OCI-LY7 (cell line): ENCODE measurements around the gene UGT1A10. TPM values are rescaled to one million over a fixed set of nuclear protein-coding genes. Genes with fewer than 3 reads are reported as not detected.

ENCODE experiments used
- BruUV-seq: library from RNA; stranded (reverse); fragments of 400-500 nt; replicated peaks from 2 replicates; lab custom pipeline; 2021; lab: Mats Ljungman, UMichigan
- CTCF ChIA-PET: fragments of 300-600 bp; sonication (Branson Sonifier 250); formaldehyde crosslinking; loops from one replicate; lab custom pipeline; 2022; ENCODE audit warnings: antibody characterized with exemption; ENCODE audit not compliant: unreplicated experiment; lab: Charles Lee
- POLR2A ChIA-PET: fragments of 300-600 bp; sonication (Branson Sonifier 250); formaldehyde crosslinking; loops from one replicate; lab custom pipeline; 2022; ENCODE audit warnings: antibody characterized with exemption; lab: Charles Lee
- DNase-seq: peaks from one replicate; pipeline ENCODE4 v3.0.0-alpha.2; 2015; ENCODE audit warnings: low spot score
- H2AFZ ChIP-seq: fragments of 200-600 bp; sonication (generic), shearing (Covaris generic); 2 replicates; pipeline ENCODE4 v1.6.1; 2014; ENCODE audit warnings: mild to moderate bottlenecking, antibody characterized with exemption, low read length, moderate library complexity
- H3K27ac ChIP-seq: fragments of 200-600 bp; sonication (generic); 2 replicates; pipeline ENCODE4 v1.5.1; 2014; ENCODE audit warnings: mixed run types, low read depth, mild to moderate bottlenecking, moderate library complexity, low read length, inconsistent platforms; ENCODE audit not compliant: poor library complexity, severe bottlenecking
- H3K36me3 ChIP-seq: fragments of 200-600 bp; sonication (generic); 2 replicates; pipeline ENCODE4 v1.6.1; 2014; ENCODE audit warnings: mild to moderate bottlenecking, antibody characterized with exemption, low read length, moderate library complexity, mixed read lengths; ENCODE audit not compliant: insufficient read depth
- H3K4me1 ChIP-seq: fragments of 200-600 bp; sonication (generic); 2 replicates; pipeline ENCODE4 v1.5.1; 2014; ENCODE audit warnings: mild to moderate bottlenecking, low read length; ENCODE audit not compliant: insufficient read depth, poor library complexity, severe bottlenecking
- H3K4me2 ChIP-seq: fragments of 200-600 bp; sonication (generic); 2 replicates; pipeline ENCODE4 v1.6.1; 2014; ENCODE audit warnings: mild to moderate bottlenecking, low read length
- H3K4me3 ChIP-seq: fragments of 200-600 bp; sonication (generic); 2 replicates; pipeline ENCODE4 v1.5.1; 2014; ENCODE audit warnings: mild to moderate bottlenecking, low read depth, low read length; ENCODE audit not compliant: poor library complexity, severe bottlenecking
- H3K79me2 ChIP-seq: fragments of 200-600 bp; sonication (generic); 2 replicates; pipeline ENCODE4 v1.6.1; 2016; ENCODE audit warnings: low read depth, mild to moderate bottlenecking, low read length, moderate library complexity, mixed read lengths; ENCODE audit not compliant: insufficient read depth
- H3K9me2 ChIP-seq: fragments of 200-600 bp; sonication (generic); 2 replicates; pipeline ENCODE4 v1.6.1; 2016; ENCODE audit warnings: mild to moderate bottlenecking, low read length, mixed read lengths; ENCODE audit not compliant: insufficient read depth
- H3K9me3 ChIP-seq: fragments of 200-600 bp; sonication (generic); 2 replicates; pipeline ENCODE4 v1.6.1; 2014; ENCODE audit warnings: mild to moderate bottlenecking, mixed run types, low read length, mixed read lengths
- H4K20me1 ChIP-seq: fragments of 200-600 bp; sonication (generic); 2 replicates; pipeline ENCODE4 v1.6.1; 2014; ENCODE audit warnings: mild to moderate bottlenecking, antibody characterized with exemption, low read length, moderate library complexity, mixed read lengths; ENCODE audit not compliant: insufficient read depth
- CTCF ChIP-seq: fragments of 200-600 bp; sonication (generic); conservative IDR thresholded peaks from 2 replicates; pipeline ENCODE4 v1.5.1; 2014; ENCODE audit warnings: mild to moderate bottlenecking, antibody characterized with exemption, low read length, moderate library complexity, mixed read lengths
- EZH2phosphoT487 ChIP-seq: fragments of 200-600 bp; sonication (generic); IDR thresholded peaks from 2 replicates; pipeline ENCODE4 v1.6.1; 2018; ENCODE audit warnings: low read depth, borderline replicate concordance, mild to moderate bottlenecking, mixed run types, antibody characterized with exemption, low read length, moderate library complexity, mixed read lengths
- intact Hi-C: fragments of 100-400 bp; cut with micrococcal nuclease; formaldehyde crosslinking; loops from one replicate; pipeline ENCODE4 v1.10.0; 2022; ENCODE audit not compliant: unreplicated experiment
- total RNA-seq, 2 experiments: library from RNA; depleted of rRNA in 1 of 2; stranded (reverse); fragments of >200 nt in 1 of 2; shearing (Covaris generic) in 1 of 2; gene quantifications; 2 replicates each; pipeline ENCODE4 v1.2.3, GENCODE V29; 2014 to 2022

UGT1A10 gene
- total RNA-seq, 2 experiments from 2014 or later: not detected

DNA sequence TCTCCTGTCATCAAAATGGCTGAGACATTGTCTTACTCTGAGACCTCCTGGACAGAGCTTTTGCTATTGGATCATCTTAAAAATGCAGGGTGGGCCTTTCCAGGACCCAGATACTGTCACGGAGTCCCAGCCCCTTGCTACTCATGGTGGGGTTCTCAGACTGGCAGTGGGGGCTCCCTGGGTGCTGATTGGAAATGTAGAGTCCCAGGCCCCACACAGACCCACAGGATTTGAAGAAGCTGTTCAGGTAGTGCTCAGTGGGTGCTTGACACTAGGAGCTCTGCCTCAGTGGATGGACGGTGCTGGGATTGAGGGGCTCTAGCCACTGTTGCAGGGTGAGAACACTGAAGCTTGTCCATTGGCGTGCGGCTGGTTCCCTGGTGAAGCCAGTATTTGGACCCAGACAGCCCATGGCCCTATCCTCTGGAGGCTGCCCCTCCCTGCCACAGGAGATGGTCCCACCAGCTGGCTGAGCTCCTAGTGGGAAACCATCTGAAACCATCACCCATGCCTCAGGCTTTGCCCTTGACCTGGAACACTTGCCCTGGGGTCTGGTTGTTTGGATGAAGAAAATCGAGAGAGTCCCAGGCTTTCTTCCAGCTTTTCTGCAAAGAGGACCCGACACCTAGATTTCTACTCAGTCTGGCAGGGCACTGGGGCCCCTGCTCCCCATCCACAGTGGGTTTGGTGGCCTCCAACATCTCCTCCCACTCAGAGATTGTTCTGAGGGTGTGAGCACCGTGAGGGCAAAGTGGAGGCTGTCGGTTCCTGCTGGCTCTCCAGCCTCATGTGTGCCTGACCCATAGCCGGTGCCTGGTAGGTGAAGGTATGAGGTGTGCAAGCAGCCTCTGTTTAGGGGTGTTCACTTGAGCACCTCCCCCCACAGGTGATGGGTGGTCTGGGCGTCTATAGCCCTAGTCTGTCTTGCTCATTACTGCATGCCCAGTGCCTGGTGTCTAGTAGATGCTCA lies 172.0 kb downstream of the UGT1A10 start:
- TF ChIP-seq EZH2phosphoT487: no peak
- TF ChIP-seq CTCF: no peak
- Histone ChIP-seq H3K9me3 (no peaks in the 10 kb centered on the region), H3K4me3 (no peak overlapping the region), H3K36me3 (no peaks in the 10 kb centered on the region), H3K79me2 (no peaks in the 10 kb centered on the region), H3K9me2 (no peaks in the 10 kb centered on the region), H3K4me2 (no peak overlapping the region), H3K4me1 (no peaks in the 10 kb centered on the region), H3K27ac (no peak overlapping the region), H4K20me1 (no peaks in the 10 kb centered on the region), H2AFZ (no peak overlapping the region)
- no peak for DNase-seq
- ChIA-PET CTCF (no interaction called here), POLR2A (no interaction called here)
- intact Hi-C loops: no loop called here
- no TSS peak for BruUV-seq

DNA sequence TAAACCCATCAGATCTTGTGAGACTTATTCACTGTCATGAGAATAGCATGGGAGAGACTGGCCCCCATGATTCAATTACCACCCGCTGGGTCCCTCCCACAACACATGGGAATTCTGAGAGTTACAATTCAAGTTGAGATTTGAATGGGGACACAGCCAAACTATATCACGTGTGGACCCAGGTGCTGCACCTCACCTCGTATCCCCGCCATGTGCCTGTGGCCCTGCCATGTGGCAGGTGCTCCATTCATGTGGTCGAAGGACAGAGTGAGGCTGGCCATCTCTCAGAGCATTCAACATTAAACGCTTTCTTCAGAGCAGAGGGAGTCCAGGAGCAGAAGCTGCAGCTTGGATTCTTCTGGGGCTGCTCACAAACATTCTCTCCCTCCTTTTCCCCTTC lies 174.1 kb downstream of the UGT1A10 start:
- ChIA-PET POLR2A (no interaction called here), CTCF (no interaction called here)
- Histone ChIP-seq H3K4me3 (no peak overlapping the region), H3K27ac (no peak overlapping the region), H4K20me1 (no peaks in the 10 kb centered on the region), H3K36me3 (no peaks in the 10 kb centered on the region), H3K9me2 (no peaks in the 10 kb centered on the region), H3K9me3 (no peaks in the 10 kb centered on the region), H2AFZ (no peak overlapping the region), H3K4me1 (no peaks in the 10 kb centered on the region), H3K79me2 (no peaks in the 10 kb centered on the region), H3K4me2 (no peak overlapping the region)
- DNase-seq: no peak
- BruUV-seq: no TSS peak
- intact Hi-C loops: no loop called here
- no peak for TF ChIP-seq CTCF
- no peak for TF ChIP-seq EZH2phosphoT487

DNA sequence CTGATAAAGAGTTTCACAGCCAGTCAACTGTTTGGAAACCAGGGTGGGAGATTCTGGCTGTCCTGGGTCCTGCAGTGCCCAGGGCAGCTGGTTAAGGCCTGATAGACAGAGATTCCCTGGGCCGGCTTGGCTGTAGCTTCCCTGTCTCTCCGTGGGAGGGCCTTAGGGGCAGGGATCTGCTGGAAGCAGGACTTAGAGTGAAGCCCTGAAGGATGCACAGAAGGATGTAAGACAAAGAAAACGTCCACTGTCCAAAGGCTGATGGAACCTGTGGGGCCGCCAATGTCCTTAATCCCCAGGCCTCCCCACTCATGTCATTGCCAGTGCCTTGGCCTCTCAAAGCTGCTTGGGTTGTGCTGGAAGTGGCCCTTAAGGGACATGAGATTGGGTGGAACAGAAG lies 174.8 kb downstream of the UGT1A10 start:
- DNase-seq: no peak
- POLR2A ChIA-PET: interaction anchor here (0.6 kb wide), 1 partner anchor 616 kb away, joined by 7 read pairs; no protein-coding TSS in a partner anchor
- H3K4me1 ChIP-seq: no peaks in the 10 kb centered on the region
- no peaks in the 10 kb centered on the region for H3K9me2 ChIP-seq
- intact Hi-C loops: no loop called here
- CTCF ChIA-PET: no interaction called here
- H3K36me3 ChIP-seq: no peaks in the 10 kb centered on the region
- H3K9me3 ChIP-seq: no peaks in the 10 kb centered on the region
- no TSS peak for BruUV-seq
- TF ChIP-seq EZH2phosphoT487: no peak
- TF ChIP-seq CTCF: no peak
- no peaks in the 10 kb centered on the region for H4K20me1 ChIP-seq
- no peak overlapping the region for H3K27ac ChIP-seq
- no peaks in the 10 kb centered on the region for H3K79me2 ChIP-seq
- no peak overlapping the region for H3K4me3 ChIP-seq
- no peak overlapping the region for H2AFZ ChIP-seq
- H3K4me2 ChIP-seq: no peak overlapping the region
